SU-DHL-6 (cell line): ENCODE measurements around the gene CLEC3A.

ENCODE experiments used
- CTCF ChIP-seq: fragments of 200-600 bp; sonication (generic); IDR thresholded peaks from one replicate; pipeline ENCODE4 v1.5.1; 2017; ENCODE audit warnings: antibody characterized with exemption, mild to moderate bottlenecking, low read length, moderate library complexity; ENCODE audit not compliant: insufficient read depth, poor library complexity, severe bottlenecking
- EZH2phosphoT487 ChIP-seq: fragments of 200-600 bp; sonication (generic), shearing (Covaris generic); conservative IDR thresholded peaks from 2 replicates; pipeline ENCODE4 v1.6.1; 2018; ENCODE audit warnings: mild to moderate bottlenecking, antibody characterized with exemption, low read length, moderate library complexity, mixed read lengths

GRCh38 chr16:78081341-78081740 lies 59.0 kb downstream of the CLEC3A start:
- no peak for TF ChIP-seq CTCF
- no peak for TF ChIP-seq EZH2phosphoT487
